HUES64 (cell line): Measurements from ENCODE around the gene SPINT2.

Experiments
- H3K27ac ChIP-seq: 2 replicates; pipeline ENCODE4 v1.7.0; 2013; ENCODE audit warnings: low read depth, low read length, inconsistent platforms
- H3K27me3 ChIP-seq: 2 replicates; pipeline ENCODE4 v1.6.1; 2013; ENCODE audit warnings: mild to moderate bottlenecking, low read length; ENCODE audit not compliant: insufficient read depth
- H3K36me3 ChIP-seq: 2 replicates; pipeline ENCODE4 v1.6.1; 2013; ENCODE audit warnings: mild to moderate bottlenecking, low read length; ENCODE audit not compliant: insufficient read depth
- H3K4me1 ChIP-seq: 2 replicates; pipeline ENCODE4 v1.6.1; 2013; ENCODE audit warnings: mild to moderate bottlenecking, low read length, moderate library complexity; ENCODE audit not compliant: insufficient read depth
- H3K4me3 ChIP-seq: 2 replicates; pipeline ENCODE4 v1.5.1; 2013; ENCODE audit warnings: mild to moderate bottlenecking, low read length, moderate library complexity
- H3K9ac ChIP-seq: 2 replicates; pipeline ENCODE4 v1.6.1; 2013; ENCODE audit warnings: mild to moderate bottlenecking, low read depth, low read length
- H3K9me3 ChIP-seq: 2 replicates; pipeline ENCODE4 v1.6.1; 2013; ENCODE audit warnings: low read depth, low read length; ENCODE audit not compliant: insufficient read depth
- WGBS: fragments of 150-250, 120-280 bp; methylation state at CpG from one replicate; pipeline ENCODE4 v1.1.7; 2013; ENCODE audit warnings: missing lambda C conversion rate; 5-methylcytosine and 5-hydroxymethylcytosine counted together

SPINT2 gene

DNA sequence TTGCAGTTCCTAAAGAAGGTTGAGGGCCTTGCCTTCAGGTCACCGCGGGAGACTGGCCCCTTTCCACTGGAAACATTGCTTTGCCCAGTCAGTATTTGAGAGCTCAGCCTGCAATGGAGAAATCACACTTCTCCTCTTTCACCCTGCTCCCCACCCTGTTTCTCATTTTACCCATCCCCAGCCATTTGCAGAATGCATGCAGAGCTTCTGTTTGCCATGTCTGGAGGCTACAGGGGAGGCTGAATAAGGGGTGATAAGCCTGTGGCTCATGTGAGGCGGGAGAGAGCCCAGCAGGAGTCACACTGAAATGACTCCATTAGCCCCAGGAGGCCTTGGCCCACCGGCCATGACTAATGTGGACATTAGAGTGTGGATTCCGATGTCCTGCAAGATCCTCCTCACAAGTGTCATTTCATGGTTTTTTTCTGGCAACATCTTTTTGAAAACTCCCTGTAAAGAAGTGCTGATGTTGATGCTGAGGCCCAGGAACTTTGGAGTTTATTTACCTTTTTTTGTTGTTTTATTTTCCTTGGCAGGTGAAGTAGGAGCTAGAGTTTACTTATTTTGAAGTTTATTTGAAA is 6.3 kb downstream of the SPINT2 start:
- Histone ChIP-seq H3K4me1 (peaks cover 29% of the 10 kb centered on the region), H3K27ac (no peak overlapping the region), H3K9me3 (no peaks in the 10 kb centered on the region), H3K9ac (no peak overlapping the region), H3K36me3 (peaks cover 4% of the 10 kb centered on the region; the same call in 1 of the 2 replicates), H3K27me3 (no peaks in the 10 kb centered on the region), H3K4me3 (no peak overlapping the region)
- 59% methylated on average over 5 of the region's 5 CpGs for WGBS

DNA sequence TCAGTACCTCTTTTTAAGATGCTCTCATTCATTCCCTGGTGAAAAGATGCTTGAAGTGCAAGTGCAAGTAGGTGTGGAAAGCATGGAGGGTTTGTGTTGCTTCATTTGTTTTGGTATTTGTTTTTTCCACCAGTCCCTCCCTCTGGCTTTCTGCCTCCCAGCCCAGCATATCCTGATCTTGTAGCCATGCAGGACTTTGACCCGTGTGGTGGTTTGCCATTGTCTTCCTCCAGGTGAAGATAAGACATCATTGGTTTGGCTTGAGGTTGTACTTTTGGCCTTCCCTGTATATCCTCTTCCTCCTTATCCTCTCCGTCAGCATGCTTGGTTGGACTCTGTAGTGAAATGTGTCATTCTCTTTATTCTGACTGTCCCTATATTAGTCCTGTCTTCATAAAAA is 9.1 kb downstream of the SPINT2 start:
- WGBS, result 25% methylated on average over 1 of the region's 2 CpGs
- H3K27me3 ChIP-seq, result no peaks in the 10 kb centered on the region
- H3K9me3 ChIP-seq, result no peaks in the 10 kb centered on the region
- H3K4me3 ChIP-seq, result no peak overlapping the region
- no peak overlapping the region for H3K27ac ChIP-seq
- peaks cover 4% of the 10 kb centered on the region for H3K36me3 ChIP-seq
- no peak overlapping the region for H3K9ac ChIP-seq
- H3K4me1 ChIP-seq, result peaks cover 8% of the 10 kb centered on the region; the same call in 1 of the 2 replicates

DNA sequence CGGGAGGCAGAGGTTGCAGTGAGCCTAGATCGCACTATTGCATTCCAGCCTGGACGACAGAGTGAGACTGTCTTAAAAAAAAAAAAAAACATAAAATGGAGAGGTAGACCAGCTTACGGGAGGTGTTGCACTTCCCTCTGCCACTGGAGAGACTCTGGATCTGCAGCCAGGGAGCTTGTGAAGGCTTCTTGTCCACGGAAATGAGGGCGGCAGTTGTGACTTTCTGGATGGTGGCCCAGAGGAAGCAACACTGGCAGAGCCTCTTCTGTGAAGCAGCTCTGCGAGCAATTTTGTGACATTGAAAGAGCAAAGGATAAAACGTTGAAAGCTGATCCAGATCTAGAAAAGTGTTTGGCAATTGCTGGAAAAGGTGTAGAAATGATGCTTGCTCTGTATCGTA is 10.4 kb downstream of the SPINT2 start:
- Histone ChIP-seq H3K36me3 (peaks cover 4% of the 10 kb centered on the region), H3K9ac (no peak overlapping the region), H3K4me1 (peaks cover 8% of the 10 kb centered on the region; the same call in 1 of the 2 replicates), H3K27ac (no peak overlapping the region), H3K27me3 (no peaks in the 10 kb centered on the region), H3K9me3 (no peaks in the 10 kb centered on the region), H3K4me3 (no peak overlapping the region)
- WGBS, result 90% methylated on average over 8 of the region's 9 CpGs

DNA sequence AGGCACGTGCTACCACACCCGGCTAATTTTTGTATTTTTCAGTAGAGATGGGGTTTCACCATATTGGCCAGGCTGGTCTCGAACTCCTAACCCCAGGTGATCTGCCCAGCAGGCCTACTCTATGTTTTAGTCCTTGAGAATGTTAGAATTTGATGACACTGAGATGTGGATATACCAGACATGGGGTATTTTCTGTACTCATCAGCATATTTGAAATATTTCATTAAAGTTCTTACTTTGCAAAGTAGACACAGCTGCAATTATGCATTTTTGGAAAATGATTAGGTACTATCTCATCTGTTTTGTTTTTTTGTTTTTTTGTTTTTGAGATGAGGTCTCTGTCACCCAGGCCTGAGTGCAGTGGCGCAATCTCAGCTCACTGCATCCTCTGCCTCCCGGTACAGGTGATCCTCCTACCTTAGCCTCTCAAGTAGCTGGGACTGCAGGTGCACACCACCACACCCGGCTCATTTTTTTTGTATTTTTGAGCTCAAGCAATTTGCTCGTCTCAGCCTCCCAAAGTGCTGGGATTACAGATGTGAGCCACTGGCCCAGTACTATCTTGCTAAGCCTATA is 12.7 kb downstream of the SPINT2 start:
- Histone ChIP-seq H3K27me3 (no peaks in the 10 kb centered on the region), H3K27ac (no peak overlapping the region), H3K4me3 (no peak overlapping the region), H3K36me3 (peaks cover 12% of the 10 kb centered on the region), H3K9ac (no peak overlapping the region), H3K9me3 (no peaks in the 10 kb centered on the region), H3K4me1 (peaks cover 4% of the 10 kb centered on the region; the same call in 1 of the 2 replicates)
- 96% methylated on average over 7 of the region's 7 CpGs for WGBS

DNA sequence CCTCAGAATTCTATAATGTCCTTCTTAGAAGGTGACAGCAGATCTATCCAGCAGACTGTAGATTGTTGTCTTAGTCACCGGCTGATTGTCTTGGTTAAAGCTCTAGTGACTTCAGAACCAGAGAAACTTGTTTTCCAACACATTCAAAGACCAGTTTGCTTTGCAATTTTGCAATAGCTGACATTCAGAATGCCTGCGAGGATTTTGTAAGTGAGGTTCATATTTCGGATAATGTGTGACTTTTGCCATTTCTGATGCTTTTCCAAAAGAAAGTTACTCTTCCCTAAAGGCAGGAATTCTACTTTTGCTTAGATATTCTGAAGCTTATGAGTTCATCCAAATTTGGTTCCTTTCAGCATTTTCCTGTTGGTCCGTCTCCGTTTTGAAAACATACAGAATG is 13.2 kb downstream of the SPINT2 start:
- peaks cover 4% of the 10 kb centered on the region; the same call in 1 of the 2 replicates for H3K4me1 ChIP-seq

DNA sequence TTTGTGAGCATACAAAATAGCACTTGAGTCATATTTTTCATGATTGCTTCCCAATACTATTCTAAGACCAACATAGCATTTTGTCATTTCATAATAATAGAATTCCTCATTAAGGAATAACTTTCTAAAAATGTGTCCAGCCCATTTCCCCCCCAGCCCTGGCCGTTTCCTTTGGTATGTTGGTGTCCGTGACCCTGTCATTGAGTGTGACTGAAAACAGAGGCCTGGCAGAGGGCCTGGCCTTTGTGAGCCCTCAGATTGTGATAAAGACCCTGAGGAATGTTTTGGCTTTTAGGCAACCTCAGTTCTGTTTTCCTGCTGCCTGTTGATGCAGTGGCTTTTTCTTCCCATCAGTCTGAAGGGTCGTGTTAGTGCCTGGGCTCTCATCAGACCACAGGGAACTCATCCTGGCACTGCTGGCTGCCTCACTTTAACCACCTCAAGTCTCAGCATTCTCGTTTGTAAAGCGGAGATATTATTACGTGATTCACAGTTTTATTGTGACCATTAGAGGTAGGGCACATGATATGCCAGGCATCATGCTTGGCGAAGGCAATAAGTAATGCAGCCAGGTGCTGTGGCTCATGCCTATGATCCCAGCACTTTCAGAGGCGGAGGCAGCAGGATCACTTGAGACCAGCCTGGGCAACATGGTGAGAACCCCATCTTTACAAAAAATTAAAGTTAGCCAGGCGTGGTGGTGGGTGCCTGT is 13.8 kb downstream of the SPINT2 start:
- H3K9me3 ChIP-seq, result no peaks in the 10 kb centered on the region
- WGBS, result 83% methylated on average over 9 of the region's 9 CpGs
- H3K9ac ChIP-seq, result no peak overlapping the region
- H3K4me1 ChIP-seq, result peaks cover 4% of the 10 kb centered on the region; the same call in 1 of the 2 replicates
- peaks cover 12% of the 10 kb centered on the region for H3K36me3 ChIP-seq
- no peak overlapping the region for H3K27ac ChIP-seq
- no peak overlapping the region for H3K4me3 ChIP-seq
- no peaks in the 10 kb centered on the region for H3K27me3 ChIP-seq

More for the DNA sequence above, 13.2 kb downstream of the SPINT2 start:
- Histone ChIP-seq H3K9me3 (no peaks in the 10 kb centered on the region), H3K36me3 (peaks cover 12% of the 10 kb centered on the region), H3K27ac (no peak overlapping the region), H3K27me3 (no peaks in the 10 kb centered on the region), H3K4me3 (no peak overlapping the region), H3K9ac (no peak overlapping the region)
- WGBS, result 88% methylated on average over 5 of the region's 5 CpGs

DNA sequence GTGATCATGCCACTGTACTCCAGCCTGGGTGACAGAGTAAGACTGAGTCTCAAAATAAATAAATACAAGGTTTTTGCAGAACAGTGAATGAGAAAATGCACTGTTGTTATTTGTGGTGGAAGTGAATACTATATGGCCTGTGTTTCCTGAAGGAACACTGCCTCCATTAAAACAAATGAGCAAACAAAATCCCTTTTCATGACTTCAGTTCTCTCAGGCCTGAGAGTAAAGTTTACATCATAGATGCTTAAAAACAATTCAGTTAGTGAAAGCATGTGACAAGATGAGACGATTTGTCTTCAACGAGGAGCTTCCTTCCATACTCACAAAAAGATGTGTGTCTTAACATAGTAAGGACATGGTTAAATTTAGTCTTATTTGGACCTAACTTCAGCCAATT is 14.4 kb downstream of the SPINT2 start:
- H3K4me3 ChIP-seq, result no peak overlapping the region
- peaks cover 12% of the 10 kb centered on the region for H3K36me3 ChIP-seq
- H3K9ac ChIP-seq, result no peak overlapping the region
- no CpG with 5 or more reads among the region's 2 CpGs for WGBS
- no peaks in the 10 kb centered on the region for H3K9me3 ChIP-seq
- H3K4me1 ChIP-seq, result peaks cover 4% of the 10 kb centered on the region; the same call in 1 of the 2 replicates
- no peaks in the 10 kb centered on the region for H3K27me3 ChIP-seq
- no peak overlapping the region for H3K27ac ChIP-seq

DNA sequence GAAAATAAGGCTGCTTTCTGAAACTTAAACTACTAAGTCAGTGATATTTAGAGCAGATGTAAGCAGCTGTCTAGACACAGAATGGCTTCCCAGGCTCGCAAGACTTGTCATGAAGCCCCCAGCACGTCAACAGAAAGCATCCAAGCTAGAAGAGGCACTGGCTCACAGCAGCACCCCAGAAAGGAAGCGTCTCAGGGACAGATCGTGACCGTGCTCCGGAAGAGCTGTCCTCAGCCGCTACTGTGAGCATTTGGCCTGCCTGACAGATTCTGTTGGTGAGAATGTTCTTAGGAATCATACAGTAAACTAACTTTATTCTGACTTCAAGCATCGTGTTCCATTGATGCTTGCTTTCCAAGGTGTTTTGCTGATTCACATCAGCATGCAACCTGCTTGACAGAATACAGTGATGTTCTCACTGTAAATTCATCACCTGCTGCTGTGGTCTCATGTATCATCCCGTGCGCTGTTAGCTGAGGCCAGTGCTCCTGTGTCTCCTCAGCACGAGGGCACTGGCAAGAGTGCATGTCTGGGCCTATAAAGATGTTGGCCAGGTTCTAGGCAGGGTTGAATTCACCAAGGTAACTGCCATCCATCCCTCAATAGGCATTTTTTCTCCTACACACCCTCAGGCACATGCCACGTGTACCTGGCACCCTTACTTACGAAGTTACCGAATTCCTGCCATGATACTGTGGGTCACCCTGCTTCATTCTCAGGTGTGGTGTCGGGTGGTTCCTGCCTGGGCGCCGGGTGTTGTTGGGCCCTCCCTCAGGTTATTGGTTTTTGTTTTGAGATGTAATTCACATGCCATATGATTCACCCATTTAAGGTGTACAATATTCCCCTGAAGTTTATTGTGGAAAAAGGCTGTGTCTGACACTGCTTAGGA is 15.9 kb downstream of the SPINT2 start:
- WGBS, result 92% methylated on average over 17 of the region's 17 CpGs

DNA sequence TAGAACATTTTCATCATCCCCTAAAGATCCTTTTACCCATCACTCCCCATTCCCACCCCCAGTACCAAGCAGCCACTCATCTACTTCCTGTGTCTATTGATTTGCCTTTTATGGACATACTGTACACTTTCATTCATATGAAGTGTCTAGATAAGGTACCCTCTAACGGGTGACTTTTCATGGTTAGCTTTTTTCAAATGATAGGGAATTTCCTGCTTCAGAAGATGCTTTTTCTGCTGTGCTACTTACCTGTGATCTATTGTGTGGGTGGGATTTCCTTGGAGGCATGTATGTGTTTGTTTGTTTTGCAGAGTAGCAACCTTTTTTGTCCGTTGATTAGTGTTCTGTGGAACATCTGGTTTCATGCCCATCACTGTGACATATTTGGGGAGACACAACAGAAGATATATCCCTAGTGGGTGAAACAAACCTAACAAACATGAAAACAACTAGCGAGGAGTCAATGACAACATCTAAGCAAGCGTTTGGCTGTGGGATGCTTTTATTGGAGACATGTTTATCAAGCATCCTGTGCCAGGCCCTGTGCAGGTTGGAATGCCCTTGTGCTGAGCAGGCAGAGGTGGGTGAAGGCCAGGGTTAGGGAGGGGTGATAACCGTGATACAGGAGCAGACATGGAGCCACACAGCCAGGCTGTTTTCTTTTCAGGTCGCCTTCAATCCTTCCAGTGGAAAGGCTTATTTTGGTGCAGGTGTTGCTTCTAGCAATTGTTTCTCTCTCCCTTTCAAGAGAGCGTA is 17.6 kb downstream of the SPINT2 start:
- Histone ChIP-seq H3K9me3 (no peaks in the 10 kb centered on the region), H3K4me3 (no peak overlapping the region), H3K9ac (no peak overlapping the region), H3K27ac (no peak overlapping the region), H3K4me1 (peaks cover 4% of the 10 kb centered on the region; the same call in 1 of the 2 replicates), H3K36me3 (peaks cover 31% of the 10 kb centered on the region), H3K27me3 (no peaks in the 10 kb centered on the region)
- 86% methylated on average over 7 of the region's 7 CpGs for WGBS

More for the DNA sequence above, 15.9 kb downstream of the SPINT2 start:
- Histone ChIP-seq H3K27me3 (no peaks in the 10 kb centered on the region), H3K9ac (no peak overlapping the region), H3K27ac (no peak overlapping the region), H3K9me3 (no peaks in the 10 kb centered on the region), H3K4me3 (no peak overlapping the region), H3K36me3 (peaks cover 22% of the 10 kb centered on the region), H3K4me1 (peaks cover 4% of the 10 kb centered on the region; the same call in 1 of the 2 replicates)

DNA sequence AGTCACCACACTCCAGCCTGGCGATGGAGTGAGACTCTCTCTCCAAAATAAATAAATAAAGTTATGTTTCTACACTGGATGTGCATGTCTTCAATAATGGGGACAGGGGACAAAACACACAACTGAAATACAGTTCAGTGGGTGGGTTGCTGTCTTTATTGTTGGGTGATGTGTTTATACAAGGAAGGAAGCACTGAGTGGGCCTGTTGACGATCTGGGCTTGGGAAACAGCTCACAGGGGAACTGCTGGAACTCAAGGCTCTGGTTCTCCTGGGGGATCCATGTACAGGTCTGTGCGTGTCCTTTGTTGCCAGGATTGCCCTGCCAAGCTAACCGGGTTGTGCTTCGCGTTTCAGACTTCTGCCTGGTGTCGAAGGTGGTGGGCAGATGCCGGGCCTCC is 18.9 kb downstream of the SPINT2 start:
- whole genome bisulfite sequencing, result 96% methylated on average over 7 of the region's 8 CpGs
- Histone ChIP-seq H3K27ac (no peak overlapping the region), H3K36me3 (peaks cover 41% of the 10 kb centered on the region), H3K9me3 (no peaks in the 10 kb centered on the region), H3K9ac (no peak overlapping the region), H3K27me3 (no peaks in the 10 kb centered on the region), H3K4me1 (no peaks in the 10 kb centered on the region), H3K4me3 (no peak overlapping the region)
